Lower leg skin (tissue), 4 donors: ENCODE data around the gene SVIL. TPM values are rescaled to one million over a fixed set of nuclear protein-coding genes. Genes with fewer than 3 reads are reported as not detected.
"Not testable (repeated sequence)": the region's sequence is repeated elsewhere in the genome, so short reads cannot be mapped to it uniquely, and the experiment has no call there.

Source experiments
- DNase-seq, 2 donors: peaks; one replicate each; pipeline ENCODE4 v3.0.0-alpha.2; 2019; ENCODE audit warnings: low spot score in 2 of 2
- H3K4me3 ChIP-seq: fragments of 200-600 bp; sonication (generic); 2 replicates; pipeline ENCODE4 v1.5.1; 2017; ENCODE audit warnings: mild to moderate bottlenecking, low read depth; ENCODE audit not compliant: poor library complexity, severe bottlenecking
- POLR2A ChIP-seq, 2 donors: fragments of 450-650 bp; IDR thresholded peaks; one replicate each; pipeline ENCODE4 v1.6.1; 2016 to 2017; ENCODE audit warnings: antibody characterized with exemption in 2 of 2, mild to moderate bottlenecking in 1 of 2, moderate library complexity in 1 of 2
- WGBS, 2 donors: methylation state at CpG; one replicate each; pipeline ENCODE4 v1.1.5; 2018; 5-methylcytosine and 5-hydroxymethylcytosine counted together
- intact Hi-C: fragments of 100-400 bp; cut with DNase I; formaldehyde crosslinking; loops from one replicate; pipeline ENCODE4 v1.15.0; 2023; ENCODE audit warnings: low total_unique reads
- total RNA-seq, 4 donors: library from RNA; depleted of rRNA; stranded (reverse); fragments of >200 nt; gene quantifications; one replicate each; pipeline ENCODE4 v1.1.0, GENCODE V29; 2016
- TF ChIP-seq, protein P1 (sequence below), 3 donors: fragments of 450-650 bp; IDR thresholded peaks; one replicate each; pipeline ENCODE4 v1.5.1; 2016; ENCODE audit warnings: antibody characterized with exemption in 3 of 3, mild to moderate bottlenecking in 3 of 3, moderate library complexity in 2 of 3

Gene SVIL
- total RNA-seq, 4 donors from 2014 or later: 49.0 to 91.0 (median 74.4) TPM

DNA sequence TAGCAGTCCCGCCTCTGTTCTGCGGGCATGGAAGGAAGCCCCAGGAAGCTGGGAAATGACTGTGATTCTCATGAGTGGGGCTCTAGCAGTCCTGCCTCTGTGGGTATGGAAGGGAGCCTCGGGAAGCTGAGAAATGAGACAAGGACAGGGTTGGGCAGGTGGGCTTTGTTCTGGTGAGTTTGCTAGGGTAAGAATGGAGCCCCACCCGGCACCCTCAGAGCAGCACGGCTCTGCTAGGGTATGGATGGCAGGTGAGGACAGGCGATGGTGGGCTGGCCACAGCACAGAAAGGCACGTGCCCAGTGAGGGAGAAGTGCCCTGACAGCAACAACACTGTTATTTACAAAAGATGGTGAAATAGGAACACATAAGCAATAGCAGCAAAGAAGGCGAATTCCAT lies 39.6 kb downstream of the SVIL start:
- intact Hi-C loops: loop anchor here (10.0 kb wide), 1 partner anchor 130 kb away; no protein-coding TSS in a partner anchor
- no peak overlapping the region for H3K4me3 ChIP-seq
- peak in 1 of 2 donors; percentile 76 for DNase-seq
- no peak for TF ChIP-seq POLR2A (IDR thresholded peaks at IDR 0.05)
- TF ChIP-seq, protein P1, sequence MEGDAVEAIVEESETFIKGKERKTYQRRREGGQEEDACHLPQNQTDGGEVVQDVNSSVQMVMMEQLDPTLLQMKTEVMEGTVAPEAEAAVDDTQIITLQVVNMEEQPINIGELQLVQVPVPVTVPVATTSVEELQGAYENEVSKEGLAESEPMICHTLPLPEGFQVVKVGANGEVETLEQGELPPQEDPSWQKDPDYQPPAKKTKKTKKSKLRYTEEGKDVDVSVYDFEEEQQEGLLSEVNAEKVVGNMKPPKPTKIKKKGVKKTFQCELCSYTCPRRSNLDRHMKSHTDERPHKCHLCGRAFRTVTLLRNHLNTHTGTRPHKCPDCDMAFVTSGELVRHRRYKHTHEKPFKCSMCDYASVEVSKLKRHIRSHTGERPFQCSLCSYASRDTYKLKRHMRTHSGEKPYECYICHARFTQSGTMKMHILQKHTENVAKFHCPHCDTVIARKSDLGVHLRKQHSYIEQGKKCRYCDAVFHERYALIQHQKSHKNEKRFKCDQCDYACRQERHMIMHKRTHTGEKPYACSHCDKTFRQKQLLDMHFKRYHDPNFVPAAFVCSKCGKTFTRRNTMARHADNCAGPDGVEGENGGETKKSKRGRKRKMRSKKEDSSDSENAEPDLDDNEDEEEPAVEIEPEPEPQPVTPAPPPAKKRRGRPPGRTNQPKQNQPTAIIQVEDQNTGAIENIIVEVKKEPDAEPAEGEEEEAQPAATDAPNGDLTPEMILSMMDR (IDR thresholded peaks at IDR 0.05): no peak
- 88 to 95% methylated on average over 8 of the region's 8 CpGs for WGBS, 2 donors

DNA sequence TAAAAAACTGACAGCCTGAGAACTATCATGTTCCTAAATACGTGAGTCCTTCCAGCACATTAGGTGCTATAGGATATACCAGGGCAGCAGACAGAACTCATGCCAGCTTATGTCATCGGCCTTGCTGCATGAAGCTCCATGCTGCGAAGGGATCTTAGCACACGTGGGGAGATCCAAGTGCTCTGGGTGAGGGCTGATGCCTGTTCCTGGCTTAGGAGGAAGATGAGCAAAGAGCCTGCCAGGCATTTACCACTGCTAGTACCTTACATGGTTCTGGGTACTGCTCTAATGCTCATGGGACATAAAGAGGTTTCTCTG lies 43.2 kb downstream of the SVIL start:
- no peak for DNase-seq
- 67 to 86% methylated on average over 4 of the region's 4 CpGs for WGBS, 2 donors
- TF ChIP-seq, protein P1 (IDR thresholded peaks at IDR 0.05): no peak
- TF ChIP-seq POLR2A (IDR thresholded peaks at IDR 0.05): no peak
- intact Hi-C loops: loop anchor here (10.0 kb wide), 1 partner anchor 133 kb away; no protein-coding TSS in a partner anchor
- no peak overlapping the region for H3K4me3 ChIP-seq

DNA sequence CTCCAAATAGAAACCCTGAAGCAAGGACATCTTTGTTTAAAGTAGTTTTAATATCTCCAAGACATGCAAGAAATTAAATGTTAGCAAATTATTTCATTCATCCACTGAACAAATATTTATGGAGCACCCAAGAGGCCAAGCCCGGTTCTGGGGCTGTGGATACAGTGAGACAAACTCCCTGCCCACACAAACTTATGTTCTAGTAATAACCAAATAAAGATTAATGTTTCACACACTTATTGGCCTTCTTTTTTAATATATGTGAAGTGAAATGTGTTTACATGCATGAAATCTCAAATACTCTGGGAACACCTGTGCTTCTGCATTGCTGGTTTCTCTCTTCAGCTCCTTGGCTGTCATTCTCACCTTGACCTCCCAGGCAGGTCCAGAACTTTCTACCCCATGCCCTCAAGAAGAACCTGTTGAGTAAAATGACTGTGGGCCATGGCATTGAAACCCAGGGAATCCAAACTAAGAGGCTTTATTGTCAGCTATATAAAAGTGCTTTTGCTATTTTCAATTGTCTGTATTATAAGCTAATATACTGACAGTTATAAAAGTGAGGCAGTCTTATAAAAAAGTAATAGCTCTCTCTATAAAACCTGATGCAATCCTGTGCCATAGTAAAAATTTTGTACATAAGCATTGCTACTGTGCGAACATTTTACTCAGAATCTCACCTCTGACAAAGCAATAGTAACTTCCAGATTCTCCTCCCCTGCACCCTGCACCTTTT lies 43.7 kb downstream of the SVIL start:
- DNase-seq: no peak
- H3K4me3 ChIP-seq: no peak overlapping the region
- intact Hi-C loops: loop anchor here (10.0 kb wide), 1 partner anchor 134 kb away; no protein-coding TSS in a partner anchor
- WGBS, 2 donors: 61 to 64% methylated on average over 2 of the region's 2 CpGs
- TF ChIP-seq, protein P1 (IDR thresholded peaks at IDR 0.05): no peak
- TF ChIP-seq POLR2A (IDR thresholded peaks at IDR 0.05): no peak

DNA sequence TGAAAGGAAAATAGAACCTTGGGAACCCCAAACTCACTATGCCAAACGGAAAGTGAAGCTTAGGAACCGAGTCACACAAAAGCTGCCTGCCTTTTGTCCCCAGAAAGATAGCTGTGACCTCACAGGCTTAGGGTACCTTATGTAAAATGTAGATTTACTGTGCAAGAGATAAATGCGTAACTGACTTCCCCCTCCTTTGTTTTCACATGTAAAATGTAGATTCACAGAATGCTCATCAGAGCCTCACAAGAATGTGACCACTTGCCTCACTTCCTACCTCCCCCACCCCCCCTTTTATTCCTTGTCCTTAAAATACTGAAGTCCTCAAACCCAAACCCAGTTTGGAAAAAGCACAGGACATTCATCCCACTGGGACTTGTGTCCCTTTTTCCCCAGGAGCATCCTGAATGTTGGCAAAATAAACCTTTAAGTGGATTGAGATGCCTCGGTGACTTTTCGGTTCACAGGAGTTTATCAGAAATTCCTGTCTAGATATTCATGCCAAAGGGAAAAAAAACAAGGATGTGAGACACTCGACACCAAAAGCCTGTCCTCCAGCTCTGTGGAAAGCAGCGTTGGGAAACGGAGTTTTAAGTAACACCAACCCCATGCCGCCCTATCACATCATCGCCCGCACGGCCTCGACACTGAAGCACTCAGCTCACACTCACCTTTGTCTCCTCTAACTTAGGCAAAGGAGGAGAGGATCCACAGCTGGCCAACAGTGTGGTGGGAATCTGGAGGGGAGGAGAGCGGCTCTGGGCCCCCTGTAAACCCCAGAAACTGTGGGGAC lies 45.9 kb downstream of the SVIL start:
- H3K4me3 ChIP-seq: no peak overlapping the region
- peak in 1 of 2 donors; percentile 42 for DNase-seq
- intact Hi-C loops: no loop called here
- WGBS, 2 donors: 68 to 71% methylated on average over 14 of the region's 14 CpGs
- TF ChIP-seq, protein P1 (IDR thresholded peaks at IDR 0.05): no peak
- no peak for TF ChIP-seq POLR2A (IDR thresholded peaks at IDR 0.05)

DNA sequence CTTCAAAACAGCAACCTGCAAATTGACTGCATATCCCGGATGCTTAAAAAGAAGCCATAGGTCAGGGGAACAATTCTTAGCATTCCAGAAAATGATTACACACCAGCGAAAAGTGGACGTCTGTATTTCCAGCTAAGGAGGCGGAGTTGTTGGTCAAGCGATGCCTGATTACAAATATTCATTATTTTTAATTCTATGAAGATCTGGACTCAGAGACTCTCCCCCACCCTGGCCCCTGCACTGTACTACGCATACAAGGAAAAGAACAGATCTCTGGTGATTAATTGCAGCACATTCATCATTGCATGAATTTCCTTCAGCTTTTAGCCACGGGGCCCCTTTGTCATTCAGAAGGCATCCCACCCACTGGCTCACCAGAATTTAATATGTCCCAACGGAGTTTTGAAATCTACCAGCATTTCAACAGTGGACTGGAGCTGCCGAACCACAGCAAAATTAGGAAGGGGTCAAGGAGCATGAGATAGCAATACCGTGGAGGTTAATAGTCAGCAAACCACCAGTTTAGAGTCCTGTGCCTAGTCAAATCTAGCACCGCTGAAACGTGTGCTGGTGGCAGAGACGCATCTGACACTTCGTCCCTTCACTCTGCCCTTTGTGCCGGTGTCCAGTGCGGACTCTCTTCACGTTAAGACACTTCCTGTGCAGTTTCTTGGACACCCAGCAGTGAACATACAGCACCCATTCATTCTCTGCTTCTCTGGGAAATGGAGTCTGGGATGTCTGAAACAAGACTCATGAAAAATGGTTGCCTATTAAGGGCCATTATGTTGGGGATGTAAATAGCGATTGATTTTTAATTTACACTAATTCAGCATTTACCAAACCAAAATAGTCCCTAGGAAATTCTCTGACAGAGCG lies 46.8 kb downstream of the SVIL start:
- intact Hi-C loops, H3K4me3 ChIP-seq: not testable (repeated sequence)
- DNase-seq: peak in 1 of 2 donors; percentile 40
- 75 to 78% methylated on average over 16 of the region's 19 CpGs for WGBS, 2 donors

DNA sequence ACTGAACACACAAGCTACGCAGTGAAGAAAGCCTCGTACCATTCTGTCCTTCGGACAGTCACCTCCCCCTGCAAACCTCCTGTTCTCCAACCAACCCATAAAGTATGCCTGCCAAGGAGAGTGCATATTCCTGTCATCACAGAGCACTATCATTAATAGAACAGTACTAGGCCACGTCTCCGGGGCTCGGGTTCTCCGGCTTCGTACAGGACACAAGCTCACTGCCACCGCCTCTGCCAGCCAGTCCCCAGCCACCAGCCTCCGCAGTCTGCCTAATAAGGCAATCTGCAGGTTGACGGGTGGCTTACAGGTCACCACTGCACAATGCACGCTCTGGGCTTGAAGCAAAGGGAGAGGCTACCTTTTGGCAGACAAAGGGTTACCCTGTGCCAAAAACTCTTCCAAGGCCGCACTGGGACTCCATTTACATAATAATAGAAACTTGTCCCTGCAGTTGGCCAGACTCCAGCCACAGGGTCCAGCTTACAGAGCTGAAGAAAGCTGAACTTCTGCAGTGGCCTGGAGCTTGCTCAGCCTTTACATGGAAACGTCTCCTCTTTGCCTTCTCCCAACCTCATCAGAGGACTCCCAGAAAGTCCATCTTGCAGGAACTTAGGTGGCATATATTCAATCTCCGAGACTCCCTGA lies 47.5 kb downstream of the SVIL start:
- H3K4me3 ChIP-seq, intact Hi-C loops: not testable (repeated sequence)
- DNase-seq: peak in 1 of 2 donors; percentile 80
- 59 to 66% methylated on average over 14 to 15 of the region's 15 CpGs for WGBS, 2 donors
